DMS 273 (cell line): ENCODE results near the gene CDH19.
A peak's percentile ranks its signal among the peaks of the same experiment; 100 is the strongest.

ENCODE experiments used
- DNase-seq: peaks from one replicate; lab custom pipeline; 2025; ENCODE audit not compliant: unreplicated experiment; lab: John Stamatoyannopoulos, UW

Gene CDH19

DNA sequence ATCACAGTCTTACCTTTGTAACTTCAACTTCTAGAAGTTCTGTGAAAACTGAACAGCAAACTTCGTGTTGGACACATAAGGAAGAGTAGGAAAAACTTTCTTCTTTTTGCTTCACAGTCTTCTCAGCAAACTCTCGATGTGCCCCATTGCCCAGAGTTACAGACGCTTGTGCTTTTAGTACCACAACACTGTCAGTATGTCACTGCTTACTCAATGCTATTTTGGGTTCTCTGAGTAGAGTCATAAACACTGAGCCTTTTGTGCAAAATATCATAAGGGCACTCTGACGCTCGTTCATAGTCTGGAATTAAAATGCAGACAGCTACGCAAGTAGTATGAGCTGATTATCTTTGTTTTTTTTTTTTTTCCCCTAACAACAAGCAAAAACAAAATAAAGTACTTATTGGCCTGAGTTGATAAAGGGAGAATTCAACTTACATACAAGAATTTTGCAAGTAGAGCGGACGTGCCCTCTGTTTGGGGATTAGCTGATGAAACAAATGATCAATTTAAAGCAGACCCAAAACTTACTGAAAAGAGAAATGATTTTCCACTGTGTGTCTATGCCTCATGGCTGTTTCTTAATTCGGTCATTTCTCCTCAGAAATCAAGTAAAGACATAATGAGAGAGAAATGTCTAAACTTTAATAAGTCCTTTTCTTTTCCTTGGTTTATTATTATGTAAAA is at the start of gene CDH19:
CDH19 (minus strand) TSS at position 150 of the 687 bp plus-strand sequence. CDS start 31,886 bp downstream, outside the sequence.
- no peak for DNase-seq

DNA sequence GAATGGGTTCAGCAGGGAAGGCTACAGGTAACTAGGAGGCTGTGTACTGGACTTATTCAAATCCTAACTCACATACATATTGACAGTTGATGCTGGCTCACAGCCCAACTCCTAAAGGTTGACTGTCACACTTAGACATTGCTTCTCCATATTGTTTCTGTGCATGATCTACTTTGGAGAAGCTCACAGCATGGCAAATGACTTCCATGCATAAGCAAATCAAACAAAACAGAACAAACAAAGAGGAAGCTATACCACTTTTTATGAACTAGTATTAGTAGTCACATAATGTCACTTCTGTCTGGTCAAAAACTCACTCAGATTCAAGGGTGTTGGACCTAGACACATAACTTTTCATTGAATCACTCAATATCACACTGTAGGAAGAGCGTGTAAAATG is 43.8 kb upstream of the CDH19 start:
- no peak for DNase-seq

DNA sequence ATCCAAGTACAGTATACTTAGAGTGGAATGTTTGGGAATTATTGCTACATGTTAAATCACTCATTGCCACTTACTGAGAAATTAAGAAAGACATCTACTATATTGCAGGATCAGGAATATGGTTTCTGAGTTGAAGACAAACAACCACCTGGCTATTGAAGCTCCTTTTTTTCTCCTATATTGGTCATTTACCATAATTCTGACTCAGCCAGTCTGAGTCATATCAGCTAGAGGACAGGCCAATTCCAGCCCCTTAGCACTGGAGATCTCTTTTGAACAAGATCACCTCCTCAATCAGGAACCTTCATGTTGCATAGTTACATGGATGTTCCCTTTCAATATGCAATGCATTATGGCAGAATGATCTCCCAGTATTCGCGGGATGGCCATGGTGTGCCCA is 42.7 kb upstream of the CDH19 start:
- no peak for DNase-seq

DNA sequence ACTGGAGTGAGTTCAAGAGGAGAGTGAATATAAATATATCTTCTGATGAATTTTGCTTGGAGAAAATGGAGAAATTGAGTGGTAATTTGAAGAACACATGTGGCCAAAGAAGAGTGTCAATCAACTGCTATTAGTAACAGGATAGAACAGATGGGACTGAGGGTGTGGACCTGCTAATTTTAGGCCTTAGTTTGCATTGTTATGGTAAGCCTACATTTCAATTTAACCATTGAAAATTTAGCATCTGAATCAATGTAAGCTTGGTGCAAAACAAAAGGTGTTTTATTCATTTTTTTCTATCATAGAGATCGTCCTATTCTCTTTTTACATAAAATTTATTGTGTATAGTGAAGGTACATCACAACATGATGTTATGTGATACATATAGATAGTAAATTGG is 42.1 kb upstream of the CDH19 start:
- no peak for DNase-seq

GRCh38 chr18:66641056-66641455 is 37.2 kb upstream of the CDH19 start:
- no peak for DNase-seq

DNA sequence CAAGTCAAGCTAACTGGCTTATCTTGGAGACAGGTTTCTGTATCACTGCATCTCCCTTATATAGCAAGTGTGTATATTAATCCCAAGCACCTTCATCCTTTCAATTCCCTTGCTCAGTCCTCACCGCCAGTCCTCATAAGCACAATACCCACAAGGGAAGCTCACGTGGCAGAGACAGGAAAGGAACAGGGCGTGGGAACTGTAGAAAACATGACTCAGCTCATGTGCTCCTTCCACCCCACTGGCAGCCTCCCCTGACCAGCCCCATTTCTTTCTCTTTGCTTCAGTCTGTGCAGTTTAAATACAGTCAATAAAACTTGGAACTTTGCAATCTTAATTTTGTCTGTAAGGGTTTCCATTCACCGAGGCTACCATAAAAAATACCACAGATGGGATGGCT is 36.5 kb upstream of the CDH19 start:
- no peak for DNase-seq

- no peak for DNase-seq
These were observed 35.2 kb upstream of the CDH19 start for GRCh38 chr18:66638856-66639629.

- DNase-seq = no peak
These were observed 31.5 kb upstream of the CDH19 start for GRCh38 chr18:66635342-66635741.

GRCh38 chr18:66632756-66633155 is 28.9 kb upstream of the CDH19 start:
- DNase-seq = no peak

DNA sequence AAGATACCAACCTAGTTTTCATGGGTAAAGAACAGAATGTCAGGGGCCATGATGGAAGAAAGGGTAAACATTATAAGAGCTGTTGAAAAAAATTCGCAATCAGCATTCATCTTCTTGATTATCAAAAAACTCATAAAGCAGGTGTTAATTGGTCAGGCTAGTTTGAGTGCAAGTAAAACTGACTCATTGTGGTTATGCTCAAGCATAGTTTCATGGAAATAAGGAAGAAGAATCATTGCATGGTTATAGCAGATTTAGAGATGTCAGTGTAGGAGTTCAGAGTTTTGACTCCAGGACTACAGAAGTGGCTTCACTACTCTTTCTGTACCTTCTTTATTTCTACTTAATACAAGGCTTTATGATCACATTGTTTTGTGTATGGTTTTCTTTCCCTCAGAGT is 26.9 kb upstream of the CDH19 start:
- DNase-seq = no peak

- DNase-seq = no peak
These were observed 19.9 kb upstream of the CDH19 start for GRCh38 chr18:66623821-66624220.

DNA sequence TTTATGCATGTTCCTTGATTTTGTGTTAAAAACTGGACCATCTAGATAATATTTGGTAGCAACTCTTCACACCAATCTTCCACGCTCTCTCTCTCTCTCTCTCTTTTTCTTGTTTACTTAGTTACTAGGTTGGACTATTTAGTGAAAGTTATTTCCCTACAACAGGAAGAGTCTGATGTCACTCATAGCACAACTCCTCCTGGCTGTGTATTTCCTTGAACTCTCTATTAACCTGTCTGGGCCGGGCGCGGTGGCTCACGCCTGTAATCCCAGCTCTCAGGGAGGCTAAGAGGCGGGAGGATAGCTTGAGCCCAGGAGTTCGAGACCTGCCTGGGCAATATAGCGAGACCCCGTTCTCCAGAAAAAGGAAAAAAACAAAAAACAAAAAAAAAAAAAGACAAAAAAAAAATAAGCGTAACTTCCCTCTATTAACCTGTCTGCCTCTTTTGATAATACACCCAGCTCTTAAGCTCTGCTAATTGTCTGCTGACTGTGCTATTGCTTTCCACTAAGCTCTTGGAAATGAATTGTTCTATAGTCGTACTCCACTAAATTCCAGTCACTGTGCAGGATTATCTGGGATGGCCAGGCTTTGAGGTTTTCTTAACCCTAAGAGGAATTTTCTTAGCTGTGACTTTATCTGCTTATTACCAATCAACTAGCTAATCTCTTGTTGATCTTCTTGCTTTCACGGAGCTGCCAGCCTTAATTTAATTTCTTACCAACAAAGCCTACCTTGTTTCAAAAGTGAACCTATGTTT is 18.1 kb upstream of the CDH19 start:
- no peak for DNase-seq

GRCh38 chr18:66616523-66616983 is 12.7 kb upstream of the CDH19 start:
- DNase-seq = peak; percentile 55

DNA sequence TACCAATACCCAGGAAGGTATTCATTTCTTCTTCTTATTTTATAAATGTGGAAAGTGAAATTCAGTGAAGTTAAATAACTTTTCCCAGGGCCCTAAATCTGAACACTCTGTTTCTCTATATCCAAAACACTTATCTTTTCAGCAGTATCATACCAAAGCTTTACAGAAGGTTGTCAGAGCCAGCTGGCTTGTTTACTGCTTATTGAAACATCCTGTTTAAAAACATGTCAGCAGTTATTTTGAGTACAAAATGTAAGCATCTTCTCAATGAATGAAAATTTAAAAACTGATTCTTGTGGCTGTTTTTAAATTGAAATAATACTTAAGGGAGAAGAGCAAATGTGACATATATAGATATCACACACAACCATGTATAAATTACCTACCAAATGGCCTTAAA is 11.3 kb upstream of the CDH19 start:
- DNase-seq = no peak

- DNase-seq = no peak
These were observed 3.7 kb upstream of the CDH19 start for GRCh38 chr18:66607632-66608031.

- DNase-seq = no peak
These were observed 2.2 kb downstream of the CDH19 start for GRCh38 chr18:66601649-66602048.

GRCh38 chr18:66599190-66599589 is 4.7 kb downstream of the CDH19 start:
- DNase-seq = no peak

DNA sequence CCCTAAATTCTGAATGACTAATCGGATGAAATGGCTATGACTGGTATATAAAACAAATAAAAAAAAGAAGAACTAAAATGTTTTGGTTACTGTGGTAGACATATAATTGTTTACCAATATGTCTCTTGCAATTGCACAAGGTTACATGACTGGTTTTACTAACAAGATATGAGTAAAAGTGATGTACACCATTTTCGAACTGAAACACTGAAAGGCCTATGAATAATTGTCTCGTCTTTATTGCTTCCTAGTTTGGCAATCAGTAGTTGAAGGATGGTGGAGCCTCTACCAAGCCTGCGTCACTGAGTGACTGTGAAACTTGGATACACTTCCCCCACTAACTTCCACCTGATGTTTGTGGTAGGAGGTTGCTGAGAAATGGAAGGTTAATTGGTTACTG is 16.5 kb downstream of the CDH19 start:
- DNase-seq = no peak

DNA sequence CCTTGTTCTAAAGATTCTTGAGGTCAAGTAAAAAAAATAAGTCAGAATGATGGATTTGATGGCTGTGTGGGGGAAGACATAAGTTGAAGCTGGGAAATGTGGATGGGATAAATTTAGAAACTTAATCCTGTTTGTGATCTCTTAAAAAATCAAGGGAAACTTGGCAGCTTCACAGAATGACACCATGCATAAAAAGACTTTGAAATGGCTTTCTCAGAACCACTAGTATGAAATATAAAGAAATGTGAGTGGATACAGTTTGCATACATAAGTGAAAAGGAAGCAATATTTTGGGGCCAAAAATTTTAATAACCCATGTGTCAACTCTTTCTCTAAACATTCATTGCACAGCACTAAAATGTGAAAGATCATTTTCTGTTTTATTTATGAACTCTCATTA is 21.7 kb downstream of the CDH19 start:
- peak; percentile 24 for DNase-seq

GRCh38 chr18:66575263-66575662 is 28.6 kb downstream of the CDH19 start:
- DNase-seq = no peak

DNA sequence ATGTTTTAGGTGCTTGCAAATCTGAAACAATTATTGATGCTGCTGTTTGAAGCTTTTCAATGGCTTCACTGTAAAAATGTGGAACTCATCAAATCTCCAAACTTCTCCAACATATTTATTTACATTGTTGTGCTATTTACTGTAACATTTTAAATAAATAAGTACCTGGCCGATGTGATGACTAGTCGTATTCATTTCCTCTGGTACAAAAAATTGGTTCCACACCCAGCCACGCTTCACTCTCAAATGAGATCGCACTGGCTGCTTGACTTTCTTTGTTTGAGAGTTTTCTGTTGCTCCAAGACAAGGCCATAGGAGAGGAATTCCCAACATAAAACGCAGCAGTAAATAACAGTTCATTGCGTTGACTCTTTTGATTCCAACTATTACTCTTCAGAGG is 32.0 kb downstream of the CDH19 start:
- no peak for DNase-seq

DNA sequence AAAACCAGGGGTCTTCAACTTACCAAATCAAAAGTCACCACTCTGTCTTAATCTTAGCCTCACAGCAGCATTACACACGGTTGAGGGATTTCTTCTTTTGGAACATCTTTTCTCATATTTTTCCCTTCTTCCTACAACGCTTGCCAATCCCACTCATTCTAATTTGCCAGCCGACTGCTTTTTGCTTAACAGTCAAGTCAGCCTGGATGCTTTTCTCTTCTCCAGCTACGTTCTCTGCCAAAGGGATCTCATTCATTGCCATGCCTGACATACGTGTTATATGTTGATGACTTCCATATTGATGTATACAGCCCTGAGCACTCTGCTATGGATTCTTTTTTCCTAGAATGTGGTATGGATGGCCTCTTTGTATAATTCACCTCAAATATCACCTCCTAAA is 37.3 kb downstream of the CDH19 start:
- no peak for DNase-seq
